ENCODE results near the gene EHD1. TPM values are rescaled to one million over a fixed set of nuclear protein-coding genes. Genes with fewer than 3 reads are reported as not detected.

The EHD1 gene
- total RNA-seq, 2 donors from 2014 or later: 39.7 to 43.8 TPM

DNA sequence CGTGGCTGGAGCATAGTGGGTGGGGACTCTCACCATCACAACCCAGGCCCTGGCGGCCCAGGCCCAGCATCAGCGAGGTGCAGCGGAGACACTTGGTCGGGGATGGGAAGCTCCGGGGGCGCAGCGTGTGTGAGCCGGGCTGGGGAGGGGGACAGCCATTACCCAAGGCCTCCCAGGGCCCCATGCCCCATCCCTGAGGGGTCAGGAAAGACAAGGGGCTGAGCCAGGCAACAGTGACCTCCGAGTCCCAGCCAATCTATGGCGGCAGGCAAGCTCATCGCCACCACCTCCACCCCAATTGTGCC is 45.3 kb downstream of the EHD1 start:
- Histone ChIP-seq H3K36me3 (ENCODE audit: control insufficient read depth, insufficient read depth, low read length) (no peaks in the 10 kb centered on the region), H3K4me1 (ENCODE audit: control insufficient read depth, insufficient read depth, low read length) (no peaks in the 10 kb centered on the region), H3K4me3 (ENCODE audit: low read length) (no peak overlapping the region), H3K27ac (ENCODE audit: low read depth, low read length) (no peak overlapping the region), H3K9me3 (ENCODE audit: control insufficient read depth, low read length) (no peaks in the 10 kb centered on the region), H3K27me3 (ENCODE audit: control insufficient read depth, insufficient read depth, low read length, poor library complexity, severe bottlenecking) (no peaks in the 10 kb centered on the region), H3K9ac (ENCODE audit: extremely low read depth, low read length, poor library complexity, severe bottlenecking) (no peak overlapping the region)
- Mint-ChIP-seq H3K4me1 (no peaks in the 10 kb centered on the region), H3K9me3 (no peaks in the 10 kb centered on the region), H3K27ac (no peak overlapping the region), H3K4me3 (no peak overlapping the region), H3K27me3 (ENCODE audit: insufficient read depth) (no peaks in the 10 kb centered on the region), H3K36me3 (ENCODE audit: low read depth) (peaks cover 5% of the 10 kb centered on the region)
- TF ChIP-seq, protein P1, sequence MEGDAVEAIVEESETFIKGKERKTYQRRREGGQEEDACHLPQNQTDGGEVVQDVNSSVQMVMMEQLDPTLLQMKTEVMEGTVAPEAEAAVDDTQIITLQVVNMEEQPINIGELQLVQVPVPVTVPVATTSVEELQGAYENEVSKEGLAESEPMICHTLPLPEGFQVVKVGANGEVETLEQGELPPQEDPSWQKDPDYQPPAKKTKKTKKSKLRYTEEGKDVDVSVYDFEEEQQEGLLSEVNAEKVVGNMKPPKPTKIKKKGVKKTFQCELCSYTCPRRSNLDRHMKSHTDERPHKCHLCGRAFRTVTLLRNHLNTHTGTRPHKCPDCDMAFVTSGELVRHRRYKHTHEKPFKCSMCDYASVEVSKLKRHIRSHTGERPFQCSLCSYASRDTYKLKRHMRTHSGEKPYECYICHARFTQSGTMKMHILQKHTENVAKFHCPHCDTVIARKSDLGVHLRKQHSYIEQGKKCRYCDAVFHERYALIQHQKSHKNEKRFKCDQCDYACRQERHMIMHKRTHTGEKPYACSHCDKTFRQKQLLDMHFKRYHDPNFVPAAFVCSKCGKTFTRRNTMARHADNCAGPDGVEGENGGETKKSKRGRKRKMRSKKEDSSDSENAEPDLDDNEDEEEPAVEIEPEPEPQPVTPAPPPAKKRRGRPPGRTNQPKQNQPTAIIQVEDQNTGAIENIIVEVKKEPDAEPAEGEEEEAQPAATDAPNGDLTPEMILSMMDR (conservative IDR thresholded peaks at IDR 0.05): no peak
- DNase-seq: no peak
- 94 to 100% methylated on average over 4 to 12 of the region's 12 CpGs for WGBS, 2 experiments (ENCODE audit: insufficient coverage in 1 of 2, insufficient read length in 1 of 2)

DNA sequence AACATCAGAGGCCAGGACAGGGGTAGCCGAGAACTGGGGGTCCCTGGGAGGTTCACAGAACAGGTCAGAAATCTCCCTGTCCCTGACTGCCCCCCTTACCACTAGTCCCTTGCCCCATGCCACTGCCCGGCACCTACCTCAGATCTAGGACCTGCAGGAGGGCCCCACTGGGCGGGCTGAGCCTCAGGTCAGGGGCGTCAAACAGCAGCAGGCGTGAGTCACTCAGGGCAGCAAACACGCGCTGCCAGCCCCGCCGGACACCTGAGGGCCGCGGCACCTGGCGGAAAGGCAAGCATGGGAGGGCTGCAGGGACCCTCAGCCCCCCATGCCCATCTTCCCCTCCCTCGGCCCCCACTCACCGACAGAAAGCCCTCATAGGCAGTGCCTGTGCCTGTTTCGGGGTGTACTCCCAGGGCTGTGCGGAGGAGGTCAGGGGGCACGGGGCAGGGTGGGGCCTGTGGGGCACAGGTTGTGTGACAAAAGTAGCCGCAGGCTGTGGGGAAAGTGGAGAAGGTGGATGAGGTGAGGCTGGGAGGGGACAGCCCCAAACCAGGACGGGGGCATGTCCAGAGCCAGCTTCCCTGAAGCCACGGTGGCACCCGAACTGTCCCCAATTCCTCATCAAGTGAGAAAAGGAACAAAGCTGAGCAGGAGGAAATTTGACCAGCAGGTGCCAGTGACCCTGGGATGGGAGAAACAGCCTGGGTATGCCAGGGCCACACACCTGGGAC is 45.8 kb downstream of the EHD1 start:
- Histone ChIP-seq H3K4me3 (ENCODE audit: low read length) (no peak overlapping the region), H3K36me3 (ENCODE audit: control insufficient read depth, insufficient read depth, low read length) (no peaks in the 10 kb centered on the region), H3K9ac (ENCODE audit: extremely low read depth, low read length, poor library complexity, severe bottlenecking) (no peak overlapping the region), H3K27me3 (ENCODE audit: control insufficient read depth, insufficient read depth, low read length, poor library complexity, severe bottlenecking) (no peaks in the 10 kb centered on the region), H3K9me3 (ENCODE audit: control insufficient read depth, low read length) (no peaks in the 10 kb centered on the region), H3K27ac (ENCODE audit: low read depth, low read length) (no peak overlapping the region), H3K4me1 (ENCODE audit: control insufficient read depth, insufficient read depth, low read length) (no peaks in the 10 kb centered on the region)
- H3K4me3 Mint-ChIP-seq: no peak overlapping the region
- H3K36me3 Mint-ChIP-seq (ENCODE audit: low read depth): peaks cover 10% of the 10 kb centered on the region
- TF ChIP-seq, protein P1 (conservative IDR thresholded peaks at IDR 0.05): no peak
- no peaks in the 10 kb centered on the region for H3K4me1 Mint-ChIP-seq
- DNase-seq: no peak
- H3K27me3 Mint-ChIP-seq (ENCODE audit: insufficient read depth): no peaks in the 10 kb centered on the region
- no peak overlapping the region for H3K27ac Mint-ChIP-seq
- no peaks in the 10 kb centered on the region for H3K9me3 Mint-ChIP-seq
- WGBS, 2 experiments (ENCODE audit: insufficient coverage in 1 of 2, insufficient read length in 1 of 2): 95% methylated on average over 21 of the region's 21 CpGs

DNA sequence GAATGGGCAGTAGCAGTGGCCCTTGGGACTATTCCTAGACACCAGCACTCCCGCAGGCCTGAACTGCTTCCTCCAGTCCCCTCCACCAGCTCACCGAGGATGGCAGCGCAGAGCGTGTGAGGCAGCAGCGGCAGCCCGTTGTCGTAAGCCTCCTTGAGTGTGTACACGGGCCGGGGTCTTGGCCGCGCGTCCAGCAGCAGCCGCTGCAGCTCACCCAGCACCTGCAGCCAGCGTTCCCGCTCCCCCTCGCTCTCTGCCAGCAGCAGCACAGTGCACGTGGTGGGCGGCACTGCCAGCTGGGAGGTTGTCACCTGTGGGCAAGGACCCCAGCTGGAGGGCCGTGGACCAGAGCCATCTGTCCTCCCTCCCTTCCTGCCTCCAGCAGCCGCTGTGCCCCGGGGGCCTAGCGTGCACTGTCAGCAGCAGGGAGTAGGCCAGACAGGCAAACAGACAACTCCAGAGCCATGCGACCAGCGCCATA is 47.0 kb downstream of the EHD1 start:
- no peak for DNase-seq
- no peaks in the 10 kb centered on the region for H3K4me1 Mint-ChIP-seq
- H3K36me3 ChIP-seq (ENCODE audit: control insufficient read depth, insufficient read depth, low read length): no peaks in the 10 kb centered on the region
- H3K9ac ChIP-seq (ENCODE audit: extremely low read depth, low read length, poor library complexity, severe bottlenecking): no peak overlapping the region
- TF ChIP-seq, protein P1 (conservative IDR thresholded peaks at IDR 0.05): no peak
- H3K27me3 ChIP-seq (ENCODE audit: control insufficient read depth, insufficient read depth, low read length, poor library complexity, severe bottlenecking): no peaks in the 10 kb centered on the region
- no peak overlapping the region for H3K4me3 ChIP-seq (ENCODE audit: low read length)
- 95 to 96% methylated on average over 20 to 24 of the region's 24 CpGs for WGBS, 2 experiments (ENCODE audit: insufficient coverage in 1 of 2, insufficient read length in 1 of 2)
- H3K27ac Mint-ChIP-seq: no peak overlapping the region
- peaks cover 14% of the 10 kb centered on the region for H3K36me3 Mint-ChIP-seq (ENCODE audit: low read depth)
- H3K4me1 ChIP-seq (ENCODE audit: control insufficient read depth, insufficient read depth, low read length): no peaks in the 10 kb centered on the region
- no peak overlapping the region for H3K4me3 Mint-ChIP-seq
- H3K27me3 Mint-ChIP-seq (ENCODE audit: insufficient read depth): no peaks in the 10 kb centered on the region
- H3K9me3 Mint-ChIP-seq: no peaks in the 10 kb centered on the region
- H3K9me3 ChIP-seq (ENCODE audit: control insufficient read depth, low read length): no peaks in the 10 kb centered on the region
- H3K27ac ChIP-seq (ENCODE audit: low read depth, low read length): no peak overlapping the region
